Adrenal gland (tissue), 12 donors: Measurements from ENCODE around the gene ARPC1A. TPM values are rescaled to one million over a fixed set of nuclear protein-coding genes. Genes with fewer than 3 reads are reported as not detected.

ENCODE experiments used
- DNase-seq, 7 donors: peaks; one replicate each; pipeline ENCODE4 v3.0.0-alpha.2; 2019 to 2020
- H3K27ac ChIP-seq, 5 donors: fragments of 200-600 bp; sonication (generic) in 4 of 5; 1 replicate in 3 of 5; 2 replicates in 2 of 5; pipeline versions ENCODE4 v1.5.1 to v1.8.0; 2016 to 2020; ENCODE audit warnings: mild to moderate bottlenecking in 1 of 5
- H3K27me3 ChIP-seq: fragments of 200-600 bp; 2 replicates; pipeline ENCODE4 v1.8.0; 2021
- H3K36me3 ChIP-seq, 2 donors: fragments of 200-600 bp; replicated peaks in 1 of 2; 1 replicate in 1 of 2; 2 replicates in 1 of 2; pipeline versions ENCODE4 v1.5.1 to v1.8.0; 2018 to 2022
- H3K4me1 ChIP-seq, 2 donors: fragments of 200-600 bp; replicated peaks in 1 of 2; 1 replicate in 1 of 2; 2 replicates in 1 of 2; pipeline versions ENCODE4 v1.5.1 to v1.8.0; 2018 to 2021
- H3K4me3 ChIP-seq, 4 donors: fragments of 200-600 bp; sonication (generic) in 3 of 4; one replicate each; pipeline ENCODE4 v1.5.1; 2016 to 2018
- H3K9me3 ChIP-seq, 3 donors: fragments of 200-600 bp; sonication (generic) in 1 of 3; replicated peaks in 1 of 3; 1 replicate in 2 of 3; 2 replicates in 1 of 3; pipeline versions ENCODE4 v1.5.1 to v1.8.0; 2016 to 2021
- CTCF ChIP-seq, 6 experiments: fragments of 450-650 bp in 4 of 6; fragments of 200-600 bp in 2 of 6; sonication (generic) in 1 of 6; IDR thresholded peaks; 1 replicate in 5 of 6; 2 replicates in 1 of 6; pipeline versions ENCODE4 v1.5.1 to v1.8.0; 2016 to 2021; ENCODE audit warnings: antibody characterized with exemption in 6 of 6, mild to moderate bottlenecking in 2 of 6, moderate library complexity in 1 of 6
- POLR2A ChIP-seq, 2 donors: fragments of 450-650 bp; IDR thresholded peaks; one replicate each; pipeline ENCODE4 v1.6.1; 2017; ENCODE audit warnings: antibody characterized with exemption in 2 of 2, mild to moderate bottlenecking in 2 of 2, moderate library complexity in 1 of 2
- WGBS, 4 donors: extraction: QIAGEN DNeasy Blood & Tissue Kit in 2 of 4; methylation state at CpG; one replicate each; pipeline versions ENCODE4 v1.1.5 to v1.1.7; 2013 to 2017; 5-methylcytosine and 5-hydroxymethylcytosine counted together
- intact Hi-C, 2 donors: fragments of 100-400 bp; cut with DNase I; formaldehyde crosslinking; loops; one replicate each; pipeline versions ENCODE4 v1.14.1 to v1.15.0; 2022 to 2023
- polyA plus RNA-seq, 3 donors: library from polyadenylated mRNA; stranded (reverse); fragments of 200-250 nt in 2 of 3; fragments of 350-450 nt in 1 of 3; fragmentation: Illumina TruSeq in 1 of 3; extraction: RNeasy Lipid Tissue Mini Kit (QIAGEN cat#74804) in 1 of 3; gene quantifications; one replicate each; pipeline ENCODE4 v1.2.3, GENCODE V29; 2013 to 2014
- total RNA-seq, 9 donors: library from RNA; depleted of rRNA in 4 of 9; stranded (reverse); fragments of >200 nt in 4 of 9; fragments of 120-200 nt in 1 of 9; fragmentation: NEBNext Ultra II Directional in 1 of 9; extraction: Animal tissue kit (Norgen Biotek cat#: 25700) in 1 of 9; gene quantifications; one replicate each; pipeline versions ENCODE4 v1.1.0 to v1.2.4, GENCODE V29; 2013 to 2023
- donor health status: healthy with polysubstance abuse.
- donor health status: Bipolar disorder and iron deficiency.
- donor health status: DM: yes; HTN: yes; CAD: no.
- donor health status: DM: no; HTN: no; CAD: no.
- donor health status: DM: no; HTN: no; CAD: no.
- donor health status: DM: yes; HTN: yes; CAD: no.

The ARPC1A gene
- total and polyA plus RNA-seq, 12 donors = 118 to 214 (median 152) TPM

- WGBS, 4 donors = 91 to 97% (median 94%) methylated on average over 15 to 20 of the region's 20 CpGs
- no peaks in the 10 kb centered on the region for H3K27me3 ChIP-seq
- no peak overlapping the region for H3K27ac ChIP-seq
- TF ChIP-seq POLR2A (IDR thresholded peaks at IDR 0.05) = no peak
- no peak for TF ChIP-seq CTCF (IDR thresholded peaks at IDR 0.05)
- peaks cover 0 to 58% of the 10 kb centered on the region in 2 donors for H3K36me3 ChIP-seq
- H3K9me3 ChIP-seq = no peaks in the 10 kb centered on the region
- H3K4me3 ChIP-seq = no peak overlapping the region
- DNase-seq = no peak
- peaks cover 5 to 9% of the 10 kb centered on the region in 2 donors for H3K4me1 ChIP-seq
- intact Hi-C loops = no loop called here
Measured at GRCh38 chr7:99387912-99388311, 62.2 kb downstream of the ARPC1A start.

GRCh38 chr7:99389772-99390171, 64.1 kb downstream of the ARPC1A start:
- TF ChIP-seq POLR2A (IDR thresholded peaks at IDR 0.05) = no peak
- TF ChIP-seq CTCF (IDR thresholded peaks at IDR 0.05) = no peak
- intact Hi-C loops = no loop called here
- Histone ChIP-seq H3K4me1 (peaks cover 12 to 17% of the 10 kb centered on the region in 2 donors), H3K27me3 (no peaks in the 10 kb centered on the region), H3K27ac (no peak overlapping the region), H3K36me3 (peaks cover 0 to 65% of the 10 kb centered on the region in 2 donors), H3K9me3 (no peaks in the 10 kb centered on the region), H3K4me3 (no peak overlapping the region)
- WGBS, 4 donors = 91 to 96% (median 93%) methylated on average over 9 to 13 of the region's 13 CpGs
- DNase-seq = no peak

- peak in 5 of 7 donors; percentile 52 to 63 (median 53) for DNase-seq
- 67 to 84% (median 71%) methylated on average over 17 to 23 of the region's 23 CpGs for WGBS, 4 donors
Measured at GRCh38 chr7:99390941-99391602, 65.4 kb downstream of the ARPC1A start.

GRCh38 chr7:99392046-99392445, 66.3 kb downstream of the ARPC1A start:
- Histone ChIP-seq H3K9me3 (no peaks in the 10 kb centered on the region), H3K4me1 (peaks cover 12 to 17% of the 10 kb centered on the region in 2 donors), H3K27me3 (no peaks in the 10 kb centered on the region), H3K36me3 (peaks cover 0 to 74% of the 10 kb centered on the region in 2 donors), H3K27ac (peak overlapping the region in 2 of 5 donors; percentile 69 to 79), H3K4me3 (no peak overlapping the region)
- 85 to 93% (median 90%) methylated on average over 5 to 8 of the region's 8 CpGs for WGBS, 4 donors
- intact Hi-C loops = no loop called here
- no peak for DNase-seq
- TF ChIP-seq POLR2A (IDR thresholded peaks at IDR 0.05) = no peak
- TF ChIP-seq CTCF (IDR thresholded peaks at IDR 0.05) = no peak

More at GRCh38 chr7:99390941-99391602, 65.4 kb downstream of the ARPC1A start:
- Histone ChIP-seq H3K27ac (peak overlapping the region in 1 of 5 donors; percentile 1), H3K27me3 (no peaks in the 10 kb centered on the region), H3K9me3 (no peaks in the 10 kb centered on the region), H3K4me3 (no peak overlapping the region), H3K36me3 (peaks cover 0 to 78% of the 10 kb centered on the region in 2 donors), H3K4me1 (peaks cover 12 to 17% of the 10 kb centered on the region in 2 donors)
- no peak for TF ChIP-seq POLR2A (IDR thresholded peaks at IDR 0.05)
- TF ChIP-seq CTCF (IDR thresholded peaks at IDR 0.05) = no peak
- intact Hi-C loops = no loop called here
